Measurements from ENCODE around the gene PATL2.
"Not testable (repeated sequence)": the region's sequence is repeated elsewhere in the genome, so short reads cannot be mapped to it uniquely, and the experiment has no call there.

PATL2 gene

DNA sequence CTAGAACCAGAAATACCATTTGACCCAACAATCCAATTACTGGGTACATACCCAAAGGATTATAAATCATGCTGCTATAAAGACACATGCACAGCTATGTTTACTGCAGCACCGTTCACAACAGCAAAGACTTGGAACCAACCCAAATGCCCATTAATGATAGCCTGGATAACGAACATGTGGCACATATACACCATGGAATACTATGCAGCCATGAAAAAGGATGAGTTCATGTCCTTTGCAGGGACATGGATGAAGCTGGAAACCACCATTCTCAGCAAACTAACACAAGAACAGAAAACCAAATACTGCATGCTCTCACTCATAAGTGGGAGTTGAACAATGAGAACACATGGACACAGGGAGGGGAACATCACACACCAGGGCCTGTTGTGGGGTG lies 21.8 kb downstream of the PATL2 start:
- DNase-seq, result not testable (repeated sequence)

DNA sequence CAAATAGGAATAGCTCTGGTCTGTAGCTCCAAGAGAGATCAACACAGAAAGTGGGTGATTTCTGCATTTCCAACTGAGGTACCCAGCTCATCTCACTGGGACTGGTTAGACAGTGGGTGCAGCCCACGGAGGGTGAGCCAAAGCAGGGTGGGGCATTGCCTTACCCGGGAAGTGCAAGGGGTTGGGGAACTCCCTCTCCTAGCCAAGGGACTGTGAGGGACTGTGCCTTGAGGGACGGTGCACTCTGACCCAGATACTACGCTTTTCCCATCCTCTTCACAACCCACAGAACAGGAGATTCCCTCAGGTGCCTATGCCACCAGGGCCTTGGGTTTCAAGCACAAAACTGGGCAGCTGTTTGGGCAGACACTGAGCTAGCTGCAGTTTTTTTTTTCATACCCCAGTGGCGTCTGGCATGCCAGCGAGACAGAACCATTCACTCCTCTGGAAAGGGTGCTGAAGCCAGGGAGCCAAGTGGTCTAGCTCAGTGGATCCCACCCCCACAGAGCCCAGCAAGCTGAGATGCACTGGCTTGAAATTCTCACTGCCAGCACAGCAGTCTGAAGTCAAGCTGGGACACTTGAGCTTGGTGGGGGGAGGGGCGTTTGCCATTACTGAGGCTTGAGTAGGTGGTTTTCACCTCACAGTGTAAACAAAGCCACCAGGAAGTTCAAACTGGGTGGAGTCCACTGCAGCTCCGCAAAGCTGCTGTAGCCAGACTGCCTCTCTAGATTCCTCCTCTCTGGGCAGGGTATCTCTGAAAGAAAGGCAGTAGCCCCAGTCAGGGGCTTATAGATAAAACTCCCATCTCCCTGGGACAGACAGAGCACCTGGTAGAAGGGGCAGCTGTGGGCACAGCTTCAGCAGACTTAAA lies 28.1 kb downstream of the PATL2 start:
- not testable (repeated sequence) for DNase-seq

DNA sequence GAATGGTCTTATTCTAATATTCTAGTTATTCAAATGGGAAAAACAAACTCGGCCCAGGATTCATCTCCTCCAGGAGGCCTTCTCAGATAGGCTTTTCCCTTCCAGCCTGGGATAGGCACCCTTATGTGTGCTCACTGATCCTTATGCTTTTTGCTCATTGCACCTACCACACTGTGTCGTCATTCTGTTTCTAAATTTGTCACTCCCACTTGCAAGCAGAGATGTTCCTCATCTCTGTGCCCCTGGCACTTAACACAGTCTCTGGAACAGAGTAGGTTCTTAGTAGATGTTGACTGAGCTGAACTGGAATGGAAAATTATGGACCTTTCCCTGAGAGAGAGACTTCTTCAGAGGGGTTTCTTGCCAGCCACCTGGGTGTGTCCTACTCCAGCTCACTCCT lies 28.9 kb downstream of the PATL2 start:
- no peak for DNase-seq

DNA sequence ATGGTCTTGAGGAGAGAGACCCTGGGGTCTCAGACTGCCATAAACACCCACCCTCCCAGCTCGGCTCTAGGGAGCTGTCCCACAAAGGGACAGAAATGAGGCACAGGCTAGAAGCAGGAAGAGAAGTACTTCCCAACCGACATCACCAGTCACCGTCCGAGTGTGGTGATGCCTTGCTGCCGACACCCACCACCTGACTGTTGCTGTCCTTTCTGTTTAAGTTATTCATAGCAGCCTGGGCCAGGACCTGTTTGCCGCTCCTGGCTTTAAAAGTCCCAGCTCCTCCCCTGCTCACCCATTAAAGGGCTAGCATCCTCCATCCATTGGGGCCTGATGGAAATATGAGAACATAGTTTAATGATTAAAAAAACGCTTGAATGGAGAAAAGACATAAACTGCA lies 34.4 kb downstream of the PATL2 start:
- no peak for DNase-seq

DNA sequence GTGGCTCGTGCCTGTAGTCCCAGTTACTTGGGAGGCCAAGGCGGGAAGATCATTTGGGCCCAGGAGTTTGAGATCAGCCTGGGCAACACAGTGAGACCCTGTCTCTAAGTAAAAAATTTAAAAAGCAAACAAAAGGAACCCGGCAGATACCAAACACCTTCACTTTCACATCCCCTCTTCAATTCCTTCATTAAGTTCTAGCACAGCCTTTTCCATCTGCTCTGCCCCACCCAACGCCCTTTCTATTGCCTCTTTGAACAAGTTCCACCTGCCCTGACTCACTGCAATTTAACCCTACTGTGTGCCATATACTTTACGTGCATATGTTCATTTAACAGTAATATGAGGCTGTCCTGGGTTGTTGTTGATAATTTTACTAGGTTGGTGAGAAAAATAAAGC lies 35.2 kb downstream of the PATL2 start:
- no peak for DNase-seq

DNA sequence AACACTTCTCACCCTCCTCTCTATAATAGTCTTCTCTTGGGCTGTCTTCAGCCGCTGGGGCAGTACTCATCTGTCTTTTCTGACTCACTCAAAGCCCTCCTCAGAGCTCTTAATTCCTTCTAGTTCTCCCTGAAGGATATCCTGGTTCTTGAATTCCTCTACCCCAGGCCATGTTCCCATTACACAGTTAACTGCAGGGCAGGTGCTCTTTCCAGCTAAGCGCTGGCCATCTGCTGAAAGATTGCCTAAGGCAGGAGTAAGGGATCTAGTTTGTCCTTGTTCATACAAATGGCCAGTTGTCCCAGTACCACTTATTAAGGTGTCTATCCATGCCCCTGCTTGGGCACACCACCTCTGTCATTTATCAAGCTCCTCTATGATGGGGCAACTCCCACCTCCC lies 37.5 kb downstream of the PATL2 start:
- DNase-seq, result no peak

DNA sequence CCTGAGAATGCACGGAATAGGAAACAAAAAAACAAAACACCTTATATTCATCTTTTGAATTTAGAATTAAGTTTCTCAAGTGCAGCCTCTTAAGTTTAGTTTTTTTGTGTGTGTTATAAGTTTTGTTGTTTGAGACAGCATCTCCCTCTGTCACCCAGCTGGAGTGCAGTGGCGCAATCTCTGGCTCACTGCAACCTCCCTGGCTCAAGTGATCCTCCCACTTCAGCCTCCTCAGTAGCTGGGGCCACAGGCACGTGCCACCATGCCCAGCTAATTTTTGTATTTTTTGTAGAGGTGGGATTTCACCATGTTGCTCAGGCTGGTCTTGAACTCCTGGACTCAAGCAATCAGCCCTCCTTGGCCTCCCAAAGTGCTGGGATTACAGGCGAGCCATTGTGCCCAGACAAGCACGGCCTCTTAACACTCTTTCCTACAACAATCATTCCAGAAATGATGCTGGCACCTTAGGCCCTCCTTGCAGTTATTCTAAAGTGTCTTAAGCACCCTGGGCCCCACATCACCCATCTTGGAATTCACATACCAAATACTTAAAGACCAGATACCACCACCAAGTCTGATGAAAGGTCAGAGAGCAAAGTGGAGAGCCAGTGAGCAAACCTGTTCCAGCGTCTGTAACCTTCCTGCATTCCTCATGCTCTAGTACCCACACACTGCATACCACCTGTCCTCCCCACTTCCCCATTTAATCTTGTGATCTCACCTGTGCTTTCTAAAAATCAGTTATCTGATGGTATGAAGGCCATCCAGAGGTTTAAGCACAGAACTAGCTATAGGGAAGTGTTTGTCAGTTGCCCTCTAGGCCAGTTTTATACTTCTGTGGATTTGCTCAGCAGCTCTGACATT lies 40.8 kb downstream of the PATL2 start:
- DNase-seq, result no peak

DNA sequence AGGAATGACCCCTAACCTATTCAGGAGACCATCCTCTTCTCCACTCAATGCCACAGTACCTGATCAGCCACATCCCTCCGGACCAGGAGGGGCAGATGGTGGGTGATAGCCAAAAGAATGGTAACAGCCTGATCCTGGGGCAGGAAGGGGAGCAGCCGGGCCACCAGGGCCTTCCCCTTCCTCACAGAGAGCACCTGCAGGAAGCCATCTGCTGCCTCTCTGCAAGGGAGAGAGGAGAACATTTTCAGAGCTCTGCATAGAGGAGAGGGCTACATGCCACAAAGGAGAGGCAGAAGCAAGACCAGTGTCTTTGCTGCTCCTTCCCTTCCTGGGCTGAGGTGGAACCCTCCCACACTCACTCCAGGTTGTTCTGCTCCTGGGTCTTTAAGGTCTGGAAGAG lies 42.2 kb downstream of the PATL2 start:
- DNase-seq, result no peak

GRCh38 chr15:44667039-44667360 lies 44.1 kb downstream of the PATL2 start:
- DNase-seq, result no peak

DNA sequence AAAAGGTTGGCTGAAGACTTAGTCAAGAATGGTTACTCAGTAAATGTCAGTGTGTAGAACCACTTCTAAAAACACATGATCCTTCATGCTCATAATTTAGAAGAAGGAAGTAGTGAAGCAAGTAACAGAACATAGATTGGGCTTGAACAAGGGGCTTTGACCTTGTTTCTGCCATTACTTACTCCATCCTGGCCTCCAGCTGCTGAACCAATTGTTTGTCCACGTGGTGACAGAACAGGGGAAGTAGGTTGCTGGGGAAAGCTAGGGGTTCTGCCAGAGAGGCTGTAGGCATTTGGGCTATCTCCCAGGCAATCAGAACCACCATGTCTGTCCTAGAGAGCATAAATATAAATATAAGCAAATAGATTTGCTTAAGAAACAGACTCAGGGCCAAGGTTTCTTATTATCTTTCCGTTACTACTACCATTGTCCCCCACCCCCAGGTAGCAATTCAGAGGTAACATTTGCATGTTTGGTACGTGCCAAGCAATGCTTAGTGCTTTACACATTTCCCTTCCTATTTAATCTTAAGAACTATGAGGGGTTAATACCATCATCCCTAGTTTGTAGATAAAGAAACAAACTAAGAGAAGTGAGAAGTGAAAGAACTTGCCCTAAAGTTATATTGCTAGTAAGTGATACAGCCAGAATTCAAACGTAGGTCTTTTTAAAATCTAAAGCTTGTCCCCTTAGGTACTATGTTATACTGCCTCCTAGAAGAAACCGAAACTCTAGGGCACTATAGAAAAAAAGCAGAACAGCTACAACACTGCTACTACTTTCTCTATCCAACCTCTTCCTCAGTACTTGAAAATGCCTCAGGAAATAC lies 44.7 kb downstream of the PATL2 start:
- DNase-seq, result no peak

DNA sequence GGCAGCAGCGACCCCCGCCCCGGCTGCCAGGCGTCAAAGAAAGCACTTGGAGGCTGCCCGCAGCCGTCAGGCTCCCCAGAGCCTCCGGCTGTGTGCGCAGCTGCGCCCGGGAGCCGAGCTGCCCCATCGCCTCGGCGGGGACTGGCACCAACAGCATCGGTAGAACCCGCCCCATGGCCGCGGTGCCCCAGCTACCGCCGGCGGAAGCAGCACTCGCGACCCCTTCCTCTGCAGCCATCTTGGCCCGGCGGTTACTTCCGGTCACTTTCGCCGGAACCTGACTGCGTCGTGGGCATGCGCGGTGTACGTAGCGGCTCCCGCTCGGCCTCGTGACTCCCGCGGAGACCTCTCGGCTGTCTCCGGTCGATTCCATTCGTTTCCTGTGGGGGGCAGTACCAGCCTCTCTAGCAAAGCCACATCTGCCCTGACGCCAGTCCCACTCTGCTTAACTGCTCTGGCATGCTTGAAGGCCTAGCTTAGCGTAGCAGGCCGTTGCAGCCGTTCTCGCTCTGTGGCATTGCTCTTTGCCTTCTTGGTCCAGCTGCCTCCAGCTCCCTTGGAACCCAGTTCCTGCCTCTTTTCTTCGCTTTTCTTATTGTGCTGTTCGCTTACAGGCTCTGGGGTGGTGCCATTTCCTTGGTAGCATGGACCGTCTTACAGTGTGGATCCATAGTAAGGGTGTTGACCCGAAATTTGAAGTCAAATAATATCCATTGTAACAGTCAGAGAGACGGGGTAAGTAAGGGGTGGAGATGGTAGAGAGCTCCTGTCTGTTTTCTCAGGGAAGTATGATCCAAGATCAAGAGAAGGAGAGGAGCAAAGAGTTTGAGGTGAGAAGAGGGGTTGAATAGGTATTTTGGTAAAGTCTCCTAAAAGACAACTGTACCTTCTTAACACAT lies 47.5 kb downstream of the PATL2 start, which contains the start of gene SPG11:
Gene SPG11 (minus strand): TSS at position 253 of the 899 bp plus-strand sequence. CDS start 15 bp downstream, at position 238.
- peak; percentile 95 for DNase-seq

DNA sequence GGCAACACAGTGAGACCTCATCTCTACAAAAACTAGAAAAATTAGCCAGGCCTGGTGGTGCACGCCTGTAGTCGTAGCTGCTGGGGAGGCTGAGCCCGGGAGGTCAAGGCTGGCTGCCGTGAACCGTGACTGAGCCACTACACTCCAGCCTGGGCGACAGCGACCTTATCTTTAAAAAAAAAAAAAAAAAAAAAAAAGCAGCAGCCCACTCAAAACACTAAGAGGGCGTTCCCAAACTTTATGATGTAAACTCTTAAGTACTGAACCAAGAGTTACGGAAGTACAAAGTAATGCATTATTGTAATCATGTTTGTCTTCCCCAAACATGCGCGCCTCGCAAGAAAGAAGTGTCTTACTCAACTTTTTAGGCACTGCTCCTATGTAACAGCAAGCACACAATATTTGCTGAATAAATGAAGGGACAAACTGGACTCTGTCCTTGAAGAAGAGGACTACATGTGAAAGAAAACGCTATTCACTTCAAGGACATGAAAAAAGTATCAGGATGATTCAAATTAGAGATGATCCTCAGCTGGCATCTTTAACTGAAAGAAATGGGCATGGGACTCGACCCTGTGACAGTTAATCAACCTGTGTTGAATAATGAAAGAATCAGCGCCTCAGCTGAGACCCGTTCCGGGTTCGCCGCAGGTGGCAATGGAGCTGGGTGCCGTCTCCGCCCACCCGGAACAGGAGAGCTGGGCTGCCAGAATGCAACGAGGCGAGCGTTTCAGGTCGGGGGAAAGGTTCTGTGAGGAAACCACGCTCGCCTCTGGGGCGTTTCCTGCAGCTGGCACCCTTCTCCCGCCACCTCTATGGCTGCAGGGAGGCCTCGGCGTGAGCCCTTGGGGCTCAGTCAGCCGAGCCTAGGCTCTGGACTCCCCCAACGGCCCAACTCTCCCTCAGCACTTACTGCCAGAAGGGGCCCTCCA lies 48.4 kb downstream of the PATL2 start:
- peak; percentile 48 for DNase-seq

GRCh38 chr15:44661576-44661975 lies 49.5 kb downstream of the PATL2 start:
- DNase-seq, result no peak

DNA sequence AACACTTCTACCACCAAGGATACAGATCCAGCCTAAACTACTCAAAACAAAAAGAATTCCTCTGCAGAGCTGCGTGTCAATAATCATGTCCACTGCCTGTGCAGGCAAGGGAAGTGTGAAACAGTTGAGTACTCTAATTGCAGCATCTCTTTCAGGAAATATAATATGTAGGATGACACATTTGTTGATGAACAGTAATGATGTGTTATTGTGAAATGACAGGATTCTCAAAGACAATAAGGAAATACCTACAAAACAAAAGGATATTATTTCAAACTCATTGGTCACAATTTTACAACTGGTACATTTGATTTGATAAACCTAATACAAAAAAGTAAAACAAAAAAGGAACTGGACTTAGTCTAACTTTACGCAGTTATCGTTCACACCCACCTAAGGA lies 52.1 kb downstream of the PATL2 start:
- DNase-seq, result no peak

DNA sequence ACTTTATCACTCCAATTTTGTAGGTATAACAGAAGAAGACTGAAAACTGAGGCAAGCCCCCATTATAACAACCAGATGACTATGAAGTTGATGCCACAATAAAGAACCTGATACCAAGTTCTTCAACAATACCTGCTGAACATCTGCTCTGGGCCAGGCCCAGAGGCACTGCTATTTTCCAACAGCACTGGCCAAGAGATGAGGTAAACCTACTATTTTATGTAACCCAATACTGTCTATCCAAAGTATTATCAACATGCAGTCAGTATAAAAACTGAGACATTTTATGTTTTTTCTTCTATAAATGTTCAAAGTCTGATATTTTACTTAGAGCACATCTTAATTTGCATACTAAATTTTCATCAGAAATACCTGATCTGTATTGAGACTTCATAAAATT lies 53.7 kb downstream of the PATL2 start:
- DNase-seq, result no peak

DNA sequence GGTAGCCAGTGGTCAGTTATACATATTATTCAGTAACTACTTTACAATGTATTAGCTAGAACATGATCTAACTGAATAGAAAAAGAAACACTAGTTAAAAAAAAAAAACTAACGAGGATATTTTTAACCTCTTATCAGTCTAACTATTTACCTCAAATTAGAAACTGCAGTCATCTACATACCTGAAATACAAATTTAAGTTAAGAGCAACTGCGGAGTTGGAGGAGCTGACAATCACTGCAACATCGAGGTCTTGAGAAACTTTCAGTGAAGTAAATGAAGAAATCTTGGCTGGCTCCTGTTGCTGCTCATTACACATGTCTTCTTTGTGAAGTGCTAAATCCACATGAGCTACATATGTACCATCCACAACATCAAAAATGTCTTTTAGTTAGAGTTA lies 54.2 kb downstream of the PATL2 start:
- DNase-seq, result no peak

DNA sequence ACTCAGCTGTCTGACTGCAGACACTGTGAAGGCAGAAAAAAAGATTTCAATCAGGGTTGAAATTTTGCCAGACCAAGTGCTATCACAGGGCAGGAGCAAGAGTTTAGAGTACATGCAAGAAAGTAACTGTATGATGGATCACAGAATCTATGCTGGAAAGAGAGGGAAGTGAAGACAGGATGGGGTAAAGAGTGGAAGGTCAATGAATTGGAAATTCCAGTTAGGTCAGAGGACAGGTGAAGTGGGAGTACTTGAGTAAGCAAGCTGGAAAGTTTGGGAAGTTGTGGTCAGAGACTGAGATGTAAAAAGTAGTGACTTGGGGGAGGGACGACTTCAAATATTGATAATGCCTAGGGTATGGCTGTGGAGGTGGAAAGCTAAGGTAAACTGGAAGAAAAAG lies 54.8 kb downstream of the PATL2 start:
- DNase-seq, result no peak

GRCh38 chr15:44654858-44655257 lies 56.3 kb downstream of the PATL2 start:
- DNase-seq, result no peak

GRCh38 chr15:44647637-44648036 lies 63.5 kb downstream of the PATL2 start:
- no peak for DNase-seq

GRCh38 chr15:44647036-44647435 lies 64.1 kb downstream of the PATL2 start:
- no peak for DNase-seq

DNA sequence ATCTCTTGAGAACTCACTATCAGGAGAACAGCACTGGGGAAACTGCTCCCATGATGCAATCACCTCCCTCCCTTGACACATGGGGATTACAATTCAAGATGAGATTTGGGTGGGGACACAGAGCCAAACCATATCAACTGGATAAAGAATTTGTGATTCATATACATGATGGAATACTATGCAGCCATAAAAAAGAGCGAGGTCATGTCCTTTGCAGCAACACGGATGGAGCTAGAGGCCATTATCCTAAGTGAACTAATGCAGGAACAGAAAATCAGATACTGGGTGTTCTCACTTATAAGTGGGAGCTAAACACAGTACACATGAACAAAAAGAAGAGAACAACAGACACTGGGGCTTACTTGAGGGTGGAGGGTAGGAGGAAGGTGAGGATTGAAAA lies 64.7 kb downstream of the PATL2 start:
- no peak for DNase-seq
